ENCODE results near the gene SEC63. TPM values are rescaled to one million over a fixed set of nuclear protein-coding genes. Genes with fewer than 3 reads are reported as not detected.
"Not testable (repeated sequence)": the region's sequence is repeated elsewhere in the genome, so short reads cannot be mapped to it uniquely, and the experiment has no call there.

Gene SEC63
- total RNA-seq, 1 donor from 2014 or later = 87.1 TPM

DNA sequence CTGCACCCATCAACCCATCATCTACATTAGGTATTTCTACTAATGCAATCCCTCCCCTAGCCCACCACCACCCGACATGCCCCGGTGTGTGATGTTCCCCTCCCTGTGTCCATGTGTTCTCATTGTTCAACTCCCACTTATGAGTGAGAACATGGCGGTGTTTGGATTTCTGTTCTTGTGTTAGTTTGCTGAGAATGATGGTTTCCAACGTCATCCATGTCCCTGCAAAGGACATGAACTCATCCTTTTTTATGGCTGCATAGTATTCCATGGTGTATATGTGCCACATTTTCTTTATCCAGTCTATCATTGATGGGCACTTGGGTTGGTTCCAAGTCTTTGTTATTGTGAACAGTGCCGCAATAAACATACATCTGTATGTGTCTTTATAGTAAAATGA, 72.1 kb downstream of the SEC63 start:
- DNase-seq (ENCODE audit: low spot score); H3K4me1 Mint-ChIP-seq (ENCODE audit: low read depth); H3K27ac Mint-ChIP-seq; H3K4me3 Mint-ChIP-seq; H3K27me3 Mint-ChIP-seq (ENCODE audit: insufficient read depth); intact Hi-C loops (cut with micrococcal nuclease): not testable (repeated sequence)
- peaks cover 24% of the 10 kb centered on the region for H3K9me3 Mint-ChIP-seq
- H3K36me3 Mint-ChIP-seq (ENCODE audit: low read depth) = peaks cover 48% of the 10 kb centered on the region

DNA sequence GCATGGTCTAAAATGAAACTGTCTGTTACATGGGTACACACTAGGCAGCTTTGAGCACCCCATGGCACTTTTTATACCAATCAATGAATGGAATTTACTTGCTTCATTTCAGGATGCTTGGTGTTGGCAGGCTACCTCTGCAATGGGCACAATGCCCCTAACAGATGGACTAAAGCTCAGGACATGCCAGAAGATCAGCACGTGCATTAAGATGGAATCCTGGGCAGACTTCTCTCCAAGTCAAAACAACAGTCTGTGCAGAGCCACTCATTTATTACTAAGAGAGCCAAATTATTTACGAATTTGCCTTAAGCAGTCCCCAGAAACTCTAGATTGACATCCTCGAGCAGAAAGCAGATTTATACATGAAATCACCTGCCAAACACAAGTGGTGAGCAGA, 78.1 kb downstream of the SEC63 start:
- intact Hi-C loops (cut with micrococcal nuclease) = no loop called here
- no peak overlapping the region for H3K4me3 Mint-ChIP-seq
- no peak overlapping the region for H3K27ac Mint-ChIP-seq

DNA sequence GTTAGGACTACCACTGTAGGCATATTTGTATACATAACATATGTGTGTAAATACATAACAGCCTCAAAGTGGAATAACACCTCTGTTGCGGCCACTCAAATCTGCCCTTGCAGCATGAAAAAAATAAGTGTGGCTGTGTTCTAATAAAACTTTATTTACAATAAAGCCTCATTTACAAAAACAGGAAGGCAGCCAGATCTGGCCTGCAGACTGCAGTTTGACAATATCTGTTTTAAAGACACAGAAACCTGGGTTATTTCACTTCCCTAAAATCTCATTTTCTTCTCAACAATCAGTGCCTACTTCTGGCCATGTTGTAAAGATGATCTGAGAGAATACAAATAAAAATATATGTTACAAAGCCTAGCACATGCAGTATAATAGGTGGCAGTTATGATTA, 80.0 kb downstream of the SEC63 start:
- Mint-ChIP-seq H3K9me3 (no peaks in the 10 kb centered on the region), H3K4me1 (ENCODE audit: low read depth) (no peaks in the 10 kb centered on the region), H3K27ac (no peak overlapping the region), H3K36me3 (ENCODE audit: low read depth) (peaks cover 28% of the 10 kb centered on the region), H3K4me3 (no peak overlapping the region), H3K27me3 (ENCODE audit: insufficient read depth) (no peaks in the 10 kb centered on the region)
- no peak for DNase-seq (ENCODE audit: low spot score)
- intact Hi-C loops (cut with micrococcal nuclease) = no loop called here

More for the DNA sequence above, 78.1 kb downstream of the SEC63 start:
- Mint-ChIP-seq H3K27me3 (ENCODE audit: insufficient read depth) (no peaks in the 10 kb centered on the region), H3K4me1 (ENCODE audit: low read depth) (no peaks in the 10 kb centered on the region), H3K36me3 (ENCODE audit: low read depth) (peaks cover 26% of the 10 kb centered on the region), H3K9me3 (no peaks in the 10 kb centered on the region)
- DNase-seq (ENCODE audit: low spot score) = no peak

DNA sequence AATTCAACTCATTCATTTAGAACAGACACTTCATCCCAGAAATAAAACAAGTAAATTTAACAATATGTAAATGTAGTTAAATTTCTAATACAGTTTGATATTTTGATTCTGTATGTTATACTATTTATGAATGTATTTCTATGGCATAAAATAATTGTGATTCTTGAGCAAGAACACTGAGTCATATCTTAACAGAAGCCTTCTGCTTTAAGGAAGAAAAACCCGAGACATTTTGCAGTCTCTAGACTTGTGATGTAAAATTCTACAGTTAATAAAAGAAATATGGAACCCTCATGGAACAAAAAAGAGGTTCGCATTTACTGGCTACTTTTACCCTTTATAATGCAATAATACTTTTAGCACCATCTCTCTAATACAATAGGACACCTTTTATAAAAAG, 86.0 kb downstream of the SEC63 start:
- no peak overlapping the region for H3K27ac Mint-ChIP-seq
- H3K9me3 Mint-ChIP-seq = no peaks in the 10 kb centered on the region
- H3K4me1 Mint-ChIP-seq (ENCODE audit: low read depth) = peaks cover 21% of the 10 kb centered on the region
- peaks cover 37% of the 10 kb centered on the region for H3K36me3 Mint-ChIP-seq (ENCODE audit: low read depth)
- H3K27me3 Mint-ChIP-seq (ENCODE audit: insufficient read depth) = no peaks in the 10 kb centered on the region
- H3K4me3 Mint-ChIP-seq = no peak overlapping the region
- intact Hi-C loops (cut with micrococcal nuclease) = no loop called here
- DNase-seq (ENCODE audit: low spot score) = no peak

DNA sequence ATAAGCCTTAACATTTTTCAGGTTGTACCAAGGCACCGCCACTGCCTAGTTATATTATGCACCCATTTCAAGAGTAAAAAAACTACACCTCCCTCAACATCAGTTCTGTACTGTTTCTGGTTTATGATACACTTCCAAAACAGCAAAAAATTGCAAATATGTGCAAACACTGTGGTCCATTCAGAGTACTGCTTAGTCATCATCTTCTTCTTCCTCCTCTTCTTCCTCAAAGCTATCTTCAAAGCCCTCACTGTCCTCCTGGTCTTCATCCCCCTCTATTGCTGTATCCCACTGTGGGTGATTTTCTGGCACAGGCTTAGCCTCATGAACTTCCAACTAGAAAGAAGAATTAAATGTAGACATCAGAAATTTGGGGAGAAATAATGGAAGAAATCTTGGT, 86.5 kb downstream of the SEC63 start:
- H3K4me3 Mint-ChIP-seq; H3K27me3 Mint-ChIP-seq (ENCODE audit: insufficient read depth); H3K9me3 Mint-ChIP-seq; intact Hi-C loops (cut with micrococcal nuclease); DNase-seq (ENCODE audit: low spot score): not testable (repeated sequence)
- H3K4me1 Mint-ChIP-seq (ENCODE audit: low read depth) = peaks cover 25% of the 10 kb centered on the region
- H3K36me3 Mint-ChIP-seq (ENCODE audit: low read depth) = peaks cover 37% of the 10 kb centered on the region
- peak overlapping the region; percentile 31 for H3K27ac Mint-ChIP-seq

DNA sequence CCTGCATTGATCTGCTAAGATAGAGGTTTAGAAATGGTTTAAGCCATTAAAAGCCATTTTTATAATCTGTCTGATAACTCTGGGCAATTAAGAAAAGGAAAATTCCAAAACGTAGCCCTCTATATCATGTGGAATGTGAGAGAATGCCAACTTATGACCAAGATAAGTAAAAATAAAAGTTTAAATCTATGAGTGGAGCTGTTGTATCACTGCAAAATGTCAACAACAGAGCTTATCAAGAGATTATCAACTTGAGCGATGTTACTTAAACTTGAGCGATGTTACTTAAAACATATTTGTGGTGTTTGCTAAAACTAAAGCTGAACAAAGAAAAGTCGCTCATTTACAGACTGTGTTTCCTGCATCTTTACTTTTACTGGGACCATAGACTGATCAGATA, 87.0 kb downstream of the SEC63 start:
- no peaks in the 10 kb centered on the region for H3K27me3 Mint-ChIP-seq (ENCODE audit: insufficient read depth)
- H3K27ac Mint-ChIP-seq = no peak overlapping the region
- H3K4me3 Mint-ChIP-seq = no peak overlapping the region
- no peaks in the 10 kb centered on the region for H3K9me3 Mint-ChIP-seq
- intact Hi-C loops (cut with micrococcal nuclease) = no loop called here
- H3K36me3 Mint-ChIP-seq (ENCODE audit: low read depth) = peaks cover 36% of the 10 kb centered on the region
- H3K4me1 Mint-ChIP-seq (ENCODE audit: low read depth) = peaks cover 25% of the 10 kb centered on the region
- no peak for DNase-seq (ENCODE audit: low spot score)

DNA sequence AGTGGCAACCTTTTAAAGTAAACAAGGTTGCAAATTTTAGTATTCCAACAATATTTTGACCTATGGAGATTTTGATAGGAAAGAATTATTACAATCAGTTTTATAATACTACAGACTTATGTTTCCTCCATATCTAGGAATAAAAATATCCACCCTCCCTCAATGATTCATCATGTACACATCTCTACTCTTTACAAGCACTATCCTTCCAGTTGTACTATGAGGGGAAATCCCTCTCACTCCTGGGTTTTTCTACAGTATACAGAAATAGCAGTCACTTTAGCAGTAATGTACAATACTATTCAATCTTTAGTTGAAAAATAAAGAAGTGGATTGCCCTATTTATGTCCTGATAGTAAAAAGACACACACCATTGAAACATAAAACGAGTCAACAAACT, 87.6 kb downstream of the SEC63 start:
- no peak overlapping the region for H3K4me3 Mint-ChIP-seq
- H3K27ac Mint-ChIP-seq = no peak overlapping the region
- no peaks in the 10 kb centered on the region for H3K27me3 Mint-ChIP-seq (ENCODE audit: insufficient read depth)
- no peak for DNase-seq (ENCODE audit: low spot score)
- H3K36me3 Mint-ChIP-seq (ENCODE audit: low read depth) = peaks cover 31% of the 10 kb centered on the region
- H3K9me3 Mint-ChIP-seq = no peaks in the 10 kb centered on the region
- intact Hi-C loops (cut with micrococcal nuclease) = no loop called here
- peaks cover 25% of the 10 kb centered on the region for H3K4me1 Mint-ChIP-seq (ENCODE audit: low read depth)

DNA sequence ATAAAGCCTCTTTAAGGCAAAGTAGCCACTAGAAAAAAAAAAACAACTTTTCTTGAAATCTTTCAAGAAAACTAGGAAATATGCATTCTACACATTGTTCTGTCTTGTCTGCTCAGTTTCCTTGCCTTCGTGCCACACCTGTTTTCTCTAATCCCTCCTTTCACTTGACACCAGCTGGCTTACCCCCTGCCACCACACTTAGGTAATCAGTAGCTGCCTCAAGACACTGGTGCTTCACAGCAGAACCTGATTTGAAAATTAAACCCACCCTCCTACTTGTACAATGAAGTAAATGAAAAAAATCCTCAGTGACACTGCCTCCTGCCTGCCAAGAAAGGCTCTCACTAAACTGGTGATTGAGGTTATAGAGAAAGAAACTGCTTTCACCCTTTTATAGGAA, 88.1 kb downstream of the SEC63 start:
- Mint-ChIP-seq H3K27ac (no peak overlapping the region), H3K9me3 (no peaks in the 10 kb centered on the region), H3K27me3 (ENCODE audit: insufficient read depth) (no peaks in the 10 kb centered on the region), H3K4me3 (no peak overlapping the region), H3K4me1 (ENCODE audit: low read depth) (peaks cover 25% of the 10 kb centered on the region), H3K36me3 (ENCODE audit: low read depth) (peaks cover 29% of the 10 kb centered on the region)
- intact Hi-C loops (cut with micrococcal nuclease) = loop anchor here (5.0 kb wide), 1 partner anchor 87 kb away; the partner anchor contains the start of gene SEC63
- no peak for DNase-seq (ENCODE audit: low spot score)

DNA sequence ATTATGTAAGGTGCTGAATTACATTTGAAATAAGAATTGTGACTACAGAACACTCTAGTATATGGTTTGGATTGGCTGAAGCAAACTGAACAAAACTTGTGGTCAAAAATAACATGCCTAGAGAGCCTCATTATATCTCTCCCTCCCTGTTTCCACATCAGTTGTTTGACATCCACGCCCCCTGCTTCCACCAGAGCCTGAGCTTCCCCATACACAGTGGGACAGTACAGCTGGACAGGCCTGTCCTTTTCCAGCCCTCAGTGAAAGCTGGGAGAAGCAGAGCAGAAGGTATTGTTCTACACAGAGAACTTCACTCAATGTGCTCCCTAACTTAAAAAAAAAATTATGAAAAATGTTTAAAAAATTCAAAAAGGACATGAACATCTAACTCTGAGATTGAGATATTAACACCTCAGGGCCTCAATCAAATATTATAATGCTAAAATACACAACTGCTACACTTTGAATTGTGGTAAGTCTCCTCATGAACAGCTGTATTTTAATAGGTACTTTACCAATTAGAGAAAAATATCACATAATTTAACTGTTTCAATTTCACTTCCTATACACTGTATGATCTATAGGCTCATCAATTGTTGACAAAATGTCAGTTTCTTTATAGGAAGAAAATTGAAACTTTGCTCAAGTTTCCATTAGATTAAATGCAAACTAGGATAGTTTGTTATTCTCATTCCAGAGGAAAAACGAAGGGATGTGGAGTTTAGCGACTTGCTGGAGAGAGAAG, 89.0 kb downstream of the SEC63 start:
- peaks cover 2% of the 10 kb centered on the region for H3K27me3 Mint-ChIP-seq (ENCODE audit: insufficient read depth)
- no peak overlapping the region for H3K27ac Mint-ChIP-seq
- H3K9me3 Mint-ChIP-seq = no peaks in the 10 kb centered on the region
- peaks cover 28% of the 10 kb centered on the region for H3K36me3 Mint-ChIP-seq (ENCODE audit: low read depth)
- intact Hi-C loops (cut with micrococcal nuclease) = loop anchor here (5.0 kb wide), 1 partner anchor 88 kb away; the partner anchor contains the start of gene SEC63
- H3K4me3 Mint-ChIP-seq = no peak overlapping the region
- peaks cover 25% of the 10 kb centered on the region for H3K4me1 Mint-ChIP-seq (ENCODE audit: low read depth)
- no peak for DNase-seq (ENCODE audit: low spot score)

DNA sequence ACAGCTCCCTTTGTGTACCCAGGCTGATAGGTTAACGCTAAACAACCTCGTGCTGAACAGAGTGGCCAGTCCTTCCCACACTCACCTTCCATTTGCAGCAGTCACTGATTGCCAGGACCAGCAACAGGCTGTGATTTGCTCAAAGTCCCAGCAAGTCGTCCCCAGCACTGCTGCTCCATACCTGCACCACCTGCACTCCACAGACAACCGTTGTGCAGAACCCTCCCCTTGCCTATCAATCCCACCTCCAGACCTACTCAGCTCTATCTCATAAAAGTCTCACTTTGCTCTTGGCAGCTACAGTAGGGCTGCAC, 90.7 kb downstream of the SEC63 start:
- intact Hi-C loops (cut with micrococcal nuclease) = loop anchor here (1.0 to 5.0 kb wide), 6 partner anchors 14 to 192 kb away; partner anchors contain the start of gene SEC63
- no peak for DNase-seq (ENCODE audit: low spot score)
- H3K4me1 Mint-ChIP-seq (ENCODE audit: low read depth) = peaks cover 25% of the 10 kb centered on the region
- no peak overlapping the region for H3K4me3 Mint-ChIP-seq
- H3K36me3 Mint-ChIP-seq (ENCODE audit: low read depth) = peaks cover 24% of the 10 kb centered on the region
- H3K27ac Mint-ChIP-seq = no peak overlapping the region
- no peaks in the 10 kb centered on the region for H3K9me3 Mint-ChIP-seq
- peaks cover 4% of the 10 kb centered on the region for H3K27me3 Mint-ChIP-seq (ENCODE audit: insufficient read depth)

DNA sequence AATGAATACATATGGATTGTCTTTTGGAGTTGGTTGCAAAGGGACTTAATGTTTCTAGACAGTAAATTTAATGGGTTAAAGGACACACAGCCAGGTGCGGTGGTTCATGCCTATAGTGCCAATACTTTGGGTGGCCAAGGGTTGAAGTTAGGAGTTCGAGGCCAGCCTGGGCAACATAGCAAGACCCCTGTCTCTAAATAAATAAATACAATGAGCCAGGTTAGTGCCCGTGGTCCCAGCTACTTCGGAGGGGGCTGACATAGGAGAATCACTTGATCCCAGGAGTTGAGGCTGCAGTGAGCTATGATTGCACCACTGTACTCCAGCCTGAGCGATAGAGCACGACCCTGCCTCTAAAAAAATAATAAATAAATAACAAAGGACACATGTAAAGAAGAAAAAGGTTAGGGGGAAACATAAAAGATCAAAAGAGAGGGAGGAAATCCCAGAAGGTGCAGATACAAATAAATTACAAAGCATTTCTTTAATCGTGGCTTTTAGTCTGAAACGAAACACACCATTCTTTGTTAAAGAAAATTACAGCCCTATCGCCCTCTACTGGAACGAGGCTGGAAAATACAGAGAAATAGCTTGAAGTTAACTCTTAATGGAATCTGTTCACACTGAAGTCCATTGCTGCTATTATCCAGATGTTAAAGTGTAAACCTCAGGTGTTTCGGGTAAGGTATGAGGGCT, 91.3 kb downstream of the SEC63 start:
- intact Hi-C loops (cut with micrococcal nuclease) = loop anchor here (1.0 to 5.0 kb wide), 6 partner anchors 13 to 191 kb away; partner anchors contain the start of gene SEC63
- no peak overlapping the region for H3K27ac Mint-ChIP-seq
- DNase-seq (ENCODE audit: low spot score) = no peak

DNA sequence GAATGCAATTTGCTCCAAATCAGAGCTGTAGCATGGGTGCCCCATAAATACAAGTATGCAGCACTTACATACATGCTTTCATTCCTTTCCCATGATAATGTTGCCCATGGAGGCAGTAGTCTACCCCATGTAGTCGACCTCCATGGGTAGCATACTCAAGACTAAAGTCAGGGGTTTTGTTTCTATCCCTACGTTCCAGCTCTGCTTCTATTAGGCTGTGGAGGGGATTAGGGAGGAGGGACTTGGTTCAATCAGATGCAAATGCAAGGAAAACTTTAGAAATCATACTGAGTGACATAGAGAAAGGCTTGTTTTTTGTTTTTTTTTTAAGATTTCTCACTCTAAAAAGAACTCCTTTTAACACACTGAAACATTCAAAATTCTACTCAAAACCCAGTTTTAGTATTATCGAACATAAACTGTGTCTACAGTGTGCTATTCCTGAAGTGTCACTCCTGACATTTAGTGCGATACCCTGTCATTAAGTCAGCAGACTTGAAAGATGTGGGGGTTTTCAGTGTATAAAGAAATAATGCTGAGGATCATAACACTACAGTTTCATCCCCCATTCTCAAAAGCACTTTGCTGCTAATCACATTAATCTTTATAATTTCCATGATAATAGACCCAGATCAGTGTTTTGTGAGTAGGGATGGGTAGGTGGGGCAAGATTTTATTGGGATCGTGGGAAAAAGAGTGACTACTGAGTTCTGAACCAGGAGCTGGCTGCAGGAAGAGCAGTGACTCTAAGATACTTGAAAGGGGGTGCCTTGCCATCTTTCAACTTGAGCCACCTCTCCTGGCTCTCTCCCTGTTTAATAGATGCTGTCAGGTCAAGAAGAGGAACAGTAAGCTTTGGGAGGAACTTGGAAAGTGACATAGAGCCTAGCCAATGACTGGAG, 93.5 kb downstream of the SEC63 start:
- peaks cover 11% of the 10 kb centered on the region for H3K36me3 Mint-ChIP-seq (ENCODE audit: low read depth)
- peaks cover 4% of the 10 kb centered on the region for H3K27me3 Mint-ChIP-seq (ENCODE audit: insufficient read depth)
- H3K9me3 Mint-ChIP-seq = no peaks in the 10 kb centered on the region
- no peak overlapping the region for H3K27ac Mint-ChIP-seq
- intact Hi-C loops (cut with micrococcal nuclease) = loop anchor here (5.0 kb wide), 1 partner anchor 93 kb away; the partner anchor contains the start of gene SEC63
- no peak for DNase-seq (ENCODE audit: low spot score)
- H3K4me3 Mint-ChIP-seq = no peak overlapping the region
- H3K4me1 Mint-ChIP-seq (ENCODE audit: low read depth) = peaks cover 8% of the 10 kb centered on the region

More for the DNA sequence above, 91.3 kb downstream of the SEC63 start:
- Mint-ChIP-seq H3K9me3 (no peaks in the 10 kb centered on the region), H3K4me1 (ENCODE audit: low read depth) (peaks cover 24% of the 10 kb centered on the region), H3K4me3 (no peak overlapping the region), H3K36me3 (ENCODE audit: low read depth) (peaks cover 24% of the 10 kb centered on the region), H3K27me3 (ENCODE audit: insufficient read depth) (peaks cover 4% of the 10 kb centered on the region)
